GOT3 (cell line): ENCODE results near the gene PLCH2.

Source experiments
- DNase-seq: peaks from one replicate; lab custom pipeline; 2025; ENCODE audit warnings: mixed read lengths; lab: John Stamatoyannopoulos, UW

PLCH2 gene

DNA sequence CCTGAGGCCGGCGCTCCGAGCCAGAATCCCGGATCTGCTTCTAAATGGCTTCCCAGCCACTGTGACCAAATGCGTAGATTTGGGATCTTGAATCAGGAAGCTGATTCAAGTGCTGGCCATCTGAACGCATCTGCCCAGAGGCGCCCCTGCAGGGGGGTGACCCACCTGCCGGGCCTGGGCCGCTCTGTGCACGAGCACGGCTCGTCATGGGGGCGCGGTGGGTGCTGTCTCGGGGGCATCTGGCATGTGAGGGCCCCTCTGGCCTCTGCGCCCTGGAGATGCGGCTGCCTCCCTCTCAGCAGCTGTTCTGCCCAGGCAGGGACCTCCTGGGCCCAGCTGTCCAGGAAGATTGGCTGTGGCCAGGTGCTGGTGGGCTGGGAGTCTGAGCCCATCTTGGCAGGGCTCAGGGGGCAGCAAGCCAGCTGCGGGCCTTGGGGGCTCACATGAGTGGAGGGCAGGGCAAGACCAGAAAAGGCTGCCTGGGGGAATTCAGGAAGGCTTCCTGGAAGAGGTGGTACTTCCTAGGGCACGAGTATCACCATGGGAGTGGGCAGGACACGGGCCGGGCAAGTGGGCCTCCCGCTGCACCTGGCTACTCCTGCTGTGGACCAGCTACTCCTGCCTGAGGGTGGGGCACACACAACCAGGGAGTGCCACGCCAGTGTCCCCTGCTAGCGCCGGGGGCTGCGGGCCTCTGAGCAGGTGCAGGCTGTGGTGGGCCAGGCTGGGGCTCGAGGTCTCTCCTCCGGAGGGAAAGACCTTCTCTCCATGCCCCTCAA is 25.1 kb downstream of the PLCH2 start:
- no peak for DNase-seq

DNA sequence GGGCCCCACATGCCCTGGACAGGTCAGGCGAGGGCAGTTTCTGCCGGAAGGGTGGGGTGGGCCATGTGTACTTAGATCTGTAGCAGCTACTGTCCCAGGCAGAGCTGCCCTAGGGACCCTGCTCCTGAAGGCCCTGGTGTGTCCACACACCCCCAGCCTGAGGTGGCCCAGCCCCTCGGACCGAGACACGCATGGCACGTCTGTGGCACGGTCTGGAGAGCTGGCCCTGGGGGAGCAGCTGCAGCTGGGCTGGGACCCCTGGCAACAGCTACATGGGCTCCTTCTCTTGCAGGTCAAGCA is 25.7 kb downstream of the PLCH2 start:
- no peak for DNase-seq

DNA sequence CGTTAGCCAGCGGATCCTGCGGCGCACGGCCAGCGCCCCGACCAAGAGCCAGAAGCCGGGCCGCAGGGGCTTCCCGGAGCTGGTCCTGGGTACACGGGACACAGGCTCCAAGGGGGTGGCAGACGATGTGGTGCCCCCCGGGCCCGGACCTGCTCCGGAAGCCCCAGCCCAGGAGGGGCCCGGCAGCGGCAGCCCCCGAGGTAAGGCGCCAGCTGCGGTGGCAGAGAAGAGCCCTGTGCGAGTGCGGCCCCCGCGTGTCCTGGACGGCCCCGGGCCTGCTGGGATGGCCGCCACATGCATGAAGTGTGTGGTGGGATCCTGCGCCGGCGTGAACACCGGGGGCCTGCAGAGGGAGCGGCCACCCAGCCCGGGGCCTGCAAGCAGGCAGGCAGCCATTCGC is 26.1 kb downstream of the PLCH2 start:
- no peak for DNase-seq

DNA sequence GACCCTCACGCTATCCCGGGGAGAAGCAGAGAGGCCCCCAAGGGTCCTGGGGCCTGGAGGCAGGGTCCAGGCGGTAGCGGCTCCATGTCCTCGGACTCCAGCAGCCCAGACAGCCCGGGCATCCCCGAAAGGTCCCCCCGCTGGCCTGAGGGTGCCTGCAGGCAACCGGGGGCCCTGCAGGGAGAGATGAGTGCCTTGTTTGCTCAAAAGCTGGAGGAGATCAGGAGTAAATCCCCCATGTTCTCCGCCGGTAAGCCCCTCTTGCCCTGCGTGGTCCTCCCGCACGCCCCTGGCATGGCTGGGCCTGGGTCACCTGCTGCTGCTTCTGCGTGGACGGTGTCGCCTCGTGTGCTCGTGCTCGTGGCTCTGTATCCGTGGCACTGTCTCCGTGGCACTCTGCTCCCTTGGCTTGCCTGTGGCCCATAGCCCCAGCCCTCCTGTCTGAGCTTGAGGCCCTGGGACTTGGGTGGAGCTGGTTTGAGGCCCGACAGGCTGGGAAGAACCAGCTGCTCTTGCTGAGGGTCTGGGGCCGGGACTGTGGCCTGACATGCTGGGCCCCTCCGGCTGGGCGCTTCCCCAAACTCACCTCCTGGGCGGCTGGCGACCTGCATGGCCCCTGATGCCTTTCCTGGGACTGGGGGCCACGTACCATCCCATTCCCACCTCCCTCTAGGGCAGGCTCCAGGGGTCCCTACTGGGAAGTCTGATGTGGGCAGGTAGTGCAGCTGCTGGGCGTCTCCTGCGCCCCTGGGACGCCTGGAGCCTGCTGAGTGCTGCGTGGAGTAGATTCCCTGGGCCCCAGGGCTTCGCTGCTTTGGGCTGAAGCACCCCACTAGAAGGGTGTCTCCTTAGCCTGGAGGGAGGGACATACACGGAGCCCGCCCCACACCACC is 26.8 kb downstream of the PLCH2 start:
- DNase-seq: no peak

DNA sequence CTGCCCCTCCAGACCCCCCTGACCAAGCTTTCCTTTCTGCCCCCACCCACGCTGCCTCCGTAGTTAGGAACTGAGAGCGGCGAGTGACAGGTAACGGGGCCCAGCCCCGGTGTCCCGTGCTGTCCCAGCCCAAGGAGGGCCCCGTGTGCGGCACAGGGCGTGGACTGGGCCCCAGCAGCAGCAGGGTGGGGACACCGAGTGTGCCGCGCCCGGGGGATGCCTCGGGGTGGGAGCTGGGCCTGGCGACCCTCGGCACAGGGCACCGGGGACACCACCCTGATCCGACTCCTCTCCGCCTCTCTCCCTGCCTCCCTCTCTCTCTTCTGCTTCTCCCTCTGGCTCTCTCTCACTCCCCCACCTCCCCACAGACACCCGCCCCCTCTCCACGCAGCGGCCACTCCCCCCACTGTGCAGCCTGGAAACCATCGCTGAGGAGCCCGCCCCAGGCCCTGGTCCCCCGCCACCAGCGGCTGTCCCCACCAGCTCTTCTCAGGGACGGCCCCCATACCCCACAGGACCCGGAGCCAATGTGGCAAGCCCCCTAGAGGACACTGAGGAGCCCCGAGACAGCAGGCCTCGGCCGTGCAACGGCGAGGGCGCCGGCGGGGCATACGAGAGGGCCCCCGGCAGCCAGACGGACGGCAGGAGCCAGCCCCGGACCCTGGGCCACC is 27.6 kb downstream of the PLCH2 start:
- DNase-seq: no peak

DNA sequence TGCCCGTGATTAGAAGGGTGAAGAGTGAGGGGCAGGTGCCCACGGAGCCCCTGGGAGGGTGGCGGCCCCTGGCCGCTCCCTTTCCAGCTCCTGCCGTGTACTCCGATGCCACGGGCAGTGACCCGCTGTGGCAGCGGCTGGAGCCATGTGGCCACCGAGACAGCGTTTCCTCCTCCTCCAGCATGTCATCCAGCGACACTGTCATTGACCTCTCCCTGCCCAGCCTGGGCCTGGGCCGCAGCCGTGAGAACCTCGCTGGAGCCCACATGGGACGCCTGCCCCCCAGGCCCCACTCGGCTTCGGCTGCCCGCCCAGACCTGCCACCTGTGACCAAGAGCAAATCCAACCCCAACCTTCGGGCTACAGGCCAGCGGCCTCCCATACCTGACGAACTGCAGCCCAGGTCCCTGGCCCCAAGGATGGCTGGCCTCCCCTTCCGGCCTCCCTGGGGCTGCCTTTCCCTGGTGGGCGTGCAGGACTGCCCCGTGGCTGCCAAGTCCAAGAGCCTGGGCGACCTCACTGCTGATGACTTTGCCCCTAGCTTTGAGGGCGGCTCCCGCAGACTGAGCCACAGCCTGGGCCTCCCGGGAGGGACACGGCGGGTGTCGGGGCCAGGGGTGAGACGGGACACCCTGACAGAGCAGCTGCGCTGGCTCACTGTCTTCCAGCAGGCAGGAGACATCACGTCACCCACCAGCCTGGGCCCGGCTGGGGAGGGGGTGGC is 28.3 kb downstream of the PLCH2 start:
- DNase-seq: no peak

DNA sequence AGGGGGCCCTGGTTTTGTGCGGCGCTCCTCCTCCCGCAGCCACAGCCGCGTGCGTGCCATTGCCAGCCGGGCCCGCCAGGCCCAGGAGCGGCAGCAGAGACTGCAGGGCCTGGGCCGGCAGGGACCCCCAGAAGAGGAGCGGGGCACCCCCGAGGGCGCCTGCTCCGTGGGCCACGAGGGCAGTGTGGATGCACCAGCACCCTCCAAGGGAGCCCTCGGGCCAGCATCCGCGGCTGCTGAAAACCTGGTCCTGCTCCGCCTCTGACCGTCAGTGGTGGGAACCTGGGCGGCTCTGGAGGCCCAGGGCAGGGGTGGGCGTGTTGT is 28.8 kb downstream of the PLCH2 start:
- no peak for DNase-seq

DNA sequence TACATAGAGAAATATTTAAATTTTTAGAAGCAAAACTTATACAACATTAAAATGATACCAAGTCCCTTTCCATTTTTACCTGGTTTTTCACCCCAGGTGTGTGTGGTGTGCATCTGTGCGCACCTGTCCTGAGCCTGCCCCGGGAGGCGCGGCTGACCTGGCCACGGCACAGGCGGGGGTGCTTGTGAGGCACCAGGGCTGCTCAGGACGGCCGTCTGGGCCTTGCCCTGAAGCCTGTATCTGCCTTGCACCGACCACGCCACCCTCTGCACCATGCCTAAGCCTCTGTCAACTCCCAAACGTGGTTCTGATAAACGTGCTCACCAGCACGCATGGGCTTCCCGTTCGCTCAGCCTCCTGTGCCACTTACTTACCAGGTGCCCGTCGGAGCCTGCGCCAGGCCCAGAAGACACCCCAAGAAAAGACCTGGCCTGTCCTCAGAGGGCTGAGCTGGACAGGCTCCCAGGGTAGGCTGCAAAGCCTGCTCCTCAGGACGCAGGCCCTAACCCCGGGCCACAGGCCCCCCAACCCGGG is 29.4 kb downstream of the PLCH2 start:
- no peak for DNase-seq

DNA sequence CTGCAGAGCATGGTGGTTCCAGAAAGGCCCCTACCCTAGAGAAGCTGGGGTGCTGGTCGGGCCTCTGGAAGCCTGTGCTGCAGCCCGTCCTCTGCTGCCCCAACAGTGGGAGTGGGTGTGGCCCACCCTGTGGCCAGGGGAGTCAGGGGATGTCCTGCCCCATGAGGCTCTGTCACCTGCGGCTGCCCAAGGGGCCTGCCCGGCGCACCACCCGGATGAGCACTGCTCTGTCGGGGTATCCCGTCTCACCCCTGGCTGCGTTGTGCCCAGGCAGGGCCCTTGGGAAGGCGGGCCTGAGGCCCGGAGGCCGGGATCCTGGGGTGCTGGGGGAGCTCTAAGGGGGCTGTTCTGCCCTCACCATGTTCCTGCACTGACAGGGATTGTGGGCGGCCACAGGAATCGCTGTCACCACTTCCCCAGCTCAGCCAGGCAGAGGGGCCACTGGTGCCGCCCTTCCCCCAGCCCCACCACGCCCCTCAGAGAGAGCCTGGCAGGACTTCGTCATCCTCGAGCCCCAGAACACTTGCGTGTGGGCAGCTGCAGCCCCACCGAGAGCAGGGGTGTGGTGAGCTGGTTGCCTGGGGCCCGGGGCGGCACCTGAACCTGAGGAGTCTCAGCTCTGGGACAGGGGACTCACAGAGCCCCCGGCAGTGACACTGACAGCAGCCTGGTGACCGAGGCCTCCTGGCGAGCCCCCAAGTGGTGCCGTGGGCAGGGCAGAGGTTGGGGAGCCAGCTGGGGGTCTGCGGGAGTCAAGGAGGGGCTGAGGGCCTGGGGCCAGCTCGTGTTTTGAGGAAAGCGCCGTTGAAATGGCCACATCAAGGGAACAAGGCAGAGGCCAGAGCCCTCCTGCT is 30.1 kb downstream of the PLCH2 start:
- DNase-seq: no peak

DNA sequence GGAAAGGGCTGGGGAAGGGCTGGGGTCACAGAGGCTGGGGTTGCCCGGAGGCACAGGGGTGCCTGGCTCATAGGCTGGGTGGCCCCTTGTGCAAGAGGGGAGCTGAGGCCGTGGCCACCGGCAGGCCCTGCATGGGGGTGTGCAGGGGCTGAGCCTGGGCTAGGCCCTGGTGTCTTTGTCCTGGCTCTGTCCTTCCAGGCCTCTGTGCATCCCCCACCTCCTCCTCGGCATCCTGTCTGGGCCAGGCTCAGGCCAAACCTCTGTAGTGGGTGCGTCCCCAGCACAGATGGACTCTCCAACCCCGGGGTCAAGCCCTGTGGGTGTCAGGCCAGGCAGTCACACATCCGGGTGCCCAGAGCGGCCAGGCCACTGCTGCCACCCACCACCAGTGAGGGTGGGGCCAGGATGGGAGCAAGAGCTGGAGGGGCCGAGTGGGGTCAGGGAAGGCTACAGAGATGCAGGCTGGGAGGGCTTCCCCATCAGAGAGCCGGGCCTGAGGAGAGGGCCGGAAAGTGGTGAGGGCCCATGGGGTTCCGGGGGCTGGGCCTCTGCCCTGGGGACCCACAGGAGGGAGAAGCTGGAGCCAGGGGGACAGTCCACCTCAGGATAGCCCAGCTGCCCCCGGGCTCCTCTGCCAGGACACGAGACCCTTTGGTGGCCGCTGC is 30.9 kb downstream of the PLCH2 start:
- DNase-seq: no peak

DNA sequence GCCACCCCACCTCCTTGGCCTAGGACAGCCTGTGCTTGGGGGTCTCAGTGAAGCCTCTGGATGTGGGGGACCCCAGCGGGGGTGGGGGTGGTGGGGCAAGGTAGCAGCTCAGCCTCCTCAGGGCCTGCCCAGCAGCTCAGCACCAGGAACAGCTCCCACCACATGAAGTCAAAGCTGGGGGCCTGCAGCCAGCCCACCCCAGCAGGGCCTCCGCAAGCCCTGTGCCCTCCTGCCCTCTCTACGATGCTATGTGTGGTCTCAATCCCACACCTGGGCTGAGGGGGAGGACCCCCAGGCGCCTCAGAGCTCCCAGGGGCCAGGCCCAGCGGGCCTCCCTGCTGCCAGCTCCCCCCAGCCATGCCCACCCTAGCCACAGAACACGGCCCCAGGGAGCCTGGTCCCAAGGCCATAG is 31.7 kb downstream of the PLCH2 start:
- no peak for DNase-seq

DNA sequence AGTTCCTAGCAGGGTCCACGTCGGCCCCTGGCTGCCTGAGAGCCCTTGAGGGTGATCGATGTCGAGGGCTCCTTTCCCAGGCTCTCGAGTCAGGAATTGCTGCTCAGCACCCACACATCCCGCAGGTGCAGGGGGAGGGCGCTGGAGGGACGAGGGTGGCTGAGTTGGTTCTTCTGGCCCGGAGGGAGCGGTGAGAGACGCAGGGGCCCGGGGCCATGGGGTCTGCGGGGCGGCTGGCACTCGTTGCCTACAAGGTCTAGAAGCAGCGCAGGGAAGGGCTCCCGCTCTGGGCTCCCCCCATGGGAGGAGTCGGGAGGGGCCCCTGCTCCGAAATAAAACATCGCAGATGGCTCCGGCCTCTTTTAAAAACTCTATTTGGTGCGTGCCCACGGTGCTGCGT is 32.1 kb downstream of the PLCH2 start:
- DNase-seq: no peak

DNA sequence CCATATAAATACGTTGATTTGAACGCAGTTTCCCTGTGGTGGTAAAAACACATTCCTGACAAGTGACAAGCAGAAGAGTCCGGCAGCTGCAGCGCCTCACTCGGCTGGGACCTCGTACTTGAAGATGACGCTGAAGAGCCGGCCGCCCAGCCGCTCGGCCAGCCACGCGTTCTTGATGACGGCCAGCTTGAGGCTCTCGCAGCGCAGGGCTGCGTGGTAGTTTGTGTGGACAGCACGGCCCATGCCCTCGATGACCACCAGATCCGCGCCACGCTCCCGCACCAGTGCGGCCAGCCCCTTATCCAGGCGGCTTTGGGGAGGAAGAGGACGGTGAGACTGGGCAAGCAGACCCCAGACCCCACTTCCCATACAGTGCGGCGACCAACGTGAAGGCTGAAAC is 32.7 kb downstream of the PLCH2 start:
- DNase-seq: no peak

DNA sequence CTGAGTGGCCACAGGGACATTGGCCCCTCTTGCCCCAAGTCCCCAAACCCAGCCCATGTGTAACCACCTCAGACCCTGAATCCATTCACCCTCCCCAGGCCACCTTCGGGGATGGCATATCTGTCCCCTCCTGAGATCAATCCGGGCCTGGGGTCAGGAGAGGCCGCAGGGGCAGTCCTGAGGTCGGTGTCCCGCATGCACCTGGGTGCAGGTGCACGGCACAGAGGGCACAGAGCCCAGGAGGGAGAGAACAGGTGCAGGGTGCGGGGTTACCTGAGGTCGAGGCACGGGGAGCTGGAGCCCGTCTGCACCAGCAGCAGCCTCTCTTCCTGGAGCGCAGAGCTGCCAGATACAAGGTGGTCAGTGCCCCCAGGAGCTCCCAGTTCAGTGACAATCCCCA is 33.5 kb downstream of the PLCH2 start:
- no peak for DNase-seq

DNA sequence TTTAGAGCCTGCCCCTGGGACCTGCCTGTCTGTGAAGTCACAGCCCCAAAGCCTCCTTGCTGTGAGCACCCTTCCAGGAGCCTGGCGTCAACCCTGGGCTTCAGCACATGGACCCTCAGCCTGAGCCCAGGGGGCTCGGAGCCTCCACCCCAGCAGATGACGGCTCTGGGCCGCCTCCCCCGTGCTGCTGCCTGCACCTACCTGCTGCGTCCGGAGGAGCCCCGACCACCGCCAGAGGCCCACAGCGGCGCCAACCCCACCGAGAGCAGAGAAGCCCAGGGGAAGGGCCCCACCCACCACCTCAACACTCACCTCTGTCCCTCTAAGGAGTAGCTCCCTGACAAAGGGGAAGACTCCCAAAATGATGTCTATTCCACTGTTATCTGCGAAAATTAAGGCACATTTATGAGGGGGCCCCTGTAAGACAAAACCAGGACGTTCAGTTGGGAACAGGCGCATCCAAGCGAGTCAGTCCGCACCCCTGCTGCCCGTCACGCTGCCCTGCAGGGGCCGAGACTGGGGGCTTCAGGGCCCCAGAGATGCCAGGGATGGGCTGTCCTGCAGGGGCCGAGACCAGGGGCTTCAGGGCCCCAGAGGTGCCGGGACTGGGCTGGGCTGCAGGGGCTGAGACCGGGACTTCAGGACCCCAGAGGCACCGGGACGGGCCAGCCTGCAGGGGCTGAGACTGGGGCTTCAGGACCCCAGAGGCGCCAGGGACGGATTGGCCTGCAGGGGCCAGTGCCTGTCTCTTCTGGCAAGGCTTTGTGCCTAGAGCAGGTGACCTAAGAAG is 34.5 kb downstream of the PLCH2 start:
- no peak for DNase-seq

DNA sequence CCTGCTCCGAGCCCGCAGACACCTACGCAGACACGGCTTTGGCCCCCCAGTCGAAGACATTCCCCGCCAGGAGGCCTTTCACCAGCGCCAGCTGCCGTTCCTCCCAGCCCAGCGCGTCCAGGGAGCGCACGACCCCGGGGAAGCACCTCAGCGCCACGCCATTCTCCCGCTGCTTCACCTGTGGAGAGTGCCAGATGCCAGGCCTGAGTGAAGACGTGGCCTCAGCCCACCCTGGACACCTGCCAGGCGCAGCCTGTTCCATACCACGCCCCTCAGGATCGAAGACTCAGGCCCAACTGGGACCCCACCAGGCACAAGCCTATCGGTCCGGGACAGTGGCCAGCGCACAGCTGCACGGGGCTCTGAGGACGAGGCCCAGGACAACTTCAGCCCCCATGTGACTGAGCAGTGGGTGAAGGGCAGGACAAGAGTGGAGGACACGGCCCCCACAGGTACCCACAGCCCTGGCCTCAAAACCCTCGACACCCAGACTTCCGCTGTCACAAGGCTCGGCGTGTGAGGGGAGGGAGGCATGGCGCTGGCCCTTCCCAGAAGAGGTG is 36.9 kb downstream of the PLCH2 start:
- no peak for DNase-seq

DNA sequence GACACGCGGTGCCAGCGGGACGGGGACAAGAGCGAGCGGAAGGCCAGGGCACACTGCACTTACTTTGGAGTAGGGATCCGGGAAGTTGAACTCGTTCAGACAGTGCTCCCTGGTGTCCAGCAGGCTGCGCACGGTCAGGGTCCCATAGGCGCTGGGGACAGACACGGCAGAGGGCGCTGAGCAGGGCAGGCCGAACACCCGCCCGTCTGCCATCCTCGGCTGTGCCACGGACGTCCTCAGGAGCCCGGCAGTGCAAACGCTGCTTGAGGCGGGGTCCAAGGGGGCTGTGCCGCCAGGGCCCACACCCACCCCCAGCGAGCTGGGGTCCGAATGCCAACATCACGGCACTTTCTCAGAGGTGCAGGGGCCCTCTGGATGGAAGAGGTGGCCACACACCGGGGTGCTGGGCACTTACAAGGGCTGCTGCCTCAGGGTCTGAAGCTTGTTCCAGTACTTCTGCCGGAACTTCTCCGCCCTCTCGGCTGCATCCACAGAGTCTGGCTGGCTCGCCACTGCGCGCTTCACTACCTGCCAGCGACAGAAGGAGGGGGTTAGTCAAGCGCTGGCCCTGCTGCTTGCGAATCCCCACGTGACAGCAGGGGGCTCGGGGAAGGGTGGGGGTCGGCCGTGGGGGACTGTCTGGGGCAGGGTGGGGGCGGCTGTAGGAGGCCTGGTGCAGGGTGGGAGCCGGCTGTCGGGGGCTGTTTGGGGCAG is 38.0 kb downstream of the PLCH2 start:
- DNase-seq: no peak

DNA sequence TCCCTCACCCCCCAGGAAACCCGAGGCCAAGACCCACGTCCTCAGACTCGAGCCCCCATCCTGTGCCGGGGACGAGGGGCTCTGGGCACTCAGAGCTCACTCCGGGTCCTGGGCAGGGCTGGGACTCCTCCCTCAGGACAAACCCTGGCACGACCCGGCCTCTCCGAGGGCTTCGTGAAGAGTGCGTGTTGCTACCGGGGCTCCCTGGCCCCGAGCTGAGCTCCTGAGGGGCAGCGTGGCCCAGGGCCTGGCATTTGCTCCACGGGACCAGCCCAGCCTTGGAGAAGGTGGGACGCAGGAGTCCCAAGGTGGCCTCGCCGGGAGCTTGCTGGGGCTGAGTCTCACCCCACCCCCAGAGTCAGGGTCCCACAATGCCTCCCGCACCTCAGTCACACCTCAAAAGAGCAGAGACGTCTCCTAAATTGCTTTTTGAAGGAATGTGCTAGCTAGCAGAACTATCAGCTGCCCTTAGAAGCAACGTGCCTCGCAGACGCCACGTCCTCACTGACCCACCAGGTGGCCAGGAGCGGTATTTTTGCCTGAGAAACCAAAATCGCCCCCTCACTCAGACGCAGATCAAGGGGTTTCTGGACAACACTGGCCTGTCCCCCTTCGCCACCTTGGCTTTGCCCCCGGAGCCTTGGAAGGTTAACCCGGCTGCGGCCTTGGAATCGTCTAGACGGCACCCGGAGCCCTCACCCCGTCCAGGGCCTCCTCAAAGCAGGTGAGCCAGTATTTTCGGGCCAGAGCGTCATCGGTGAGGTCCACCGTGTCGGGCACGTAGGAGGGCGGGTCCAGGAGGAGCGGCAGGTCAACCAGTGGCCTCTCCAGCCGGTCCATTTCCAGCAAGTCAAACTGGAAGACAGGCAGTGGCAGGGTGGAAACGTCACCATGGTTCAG is 39.0 kb downstream of the PLCH2 start:
- DNase-seq: no peak
